Activated CD4-positive, alpha-beta T cell treated with anti-CD3 and anti-CD28 coated beads for 36 hours (primary cell): ENCODE results near the gene STK39. TPM values are rescaled to one million over a fixed set of nuclear protein-coding genes. Genes with fewer than 3 reads are reported as not detected.
"Not testable (repeated sequence)": the region's sequence is repeated elsewhere in the genome, so short reads cannot be mapped to it uniquely, and the experiment has no call there.

Experiments
- ATAC-seq: fragments of 200-7000 bp; cut with Tn5 transposase; one replicate; pipeline ENCODE4 v1.10.0; 2021; ENCODE audit warnings: mild to moderate bottlenecking, moderate library complexity
- CTCF ChIA-PET: fragments of 350-600 bp; sonication (Branson Sonifier 250); formaldehyde crosslinking; loops from one replicate; lab custom pipeline; 2021; ENCODE audit warnings: antibody characterized with exemption; lab: Charles Lee
- POLR2A ChIA-PET: fragments of 350-600 bp; sonication (Branson Sonifier 250); formaldehyde crosslinking; loops from one replicate; lab custom pipeline; 2021; ENCODE audit warnings: antibody characterized with exemption, inconsistent platforms; lab: Charles Lee
- DNase-seq: peaks from one replicate; pipeline ENCODE4 v3.0.0-alpha.2; 2020
- H3K27ac Mint-ChIP-seq: one replicate; pipeline ENCODE4 v1.8.0; 2021; ENCODE audit warnings: mixed read lengths
- H3K27me3 Mint-ChIP-seq: one replicate; pipeline ENCODE4 v1.8.0; 2021; ENCODE audit warnings: mixed read lengths
- H3K36me3 Mint-ChIP-seq: one replicate; pipeline ENCODE4 v1.8.0; 2021; ENCODE audit warnings: low read depth, mixed read lengths
- H3K4me1 Mint-ChIP-seq: one replicate; pipeline ENCODE4 v1.8.0; 2021; ENCODE audit warnings: mixed read lengths
- H3K4me3 Mint-ChIP-seq: one replicate; pipeline ENCODE4 v1.8.0; 2021; ENCODE audit warnings: mild to moderate bottlenecking, moderate library complexity, mixed read lengths
- H3K9me3 Mint-ChIP-seq: one replicate; pipeline ENCODE4 v1.8.0; 2021; ENCODE audit warnings: low read depth, mixed read lengths
- intact Hi-C, 2 experiments: fragments of 100-400 bp; cut with DNase I in 1 of 2; cut with micrococcal nuclease in 1 of 2; formaldehyde crosslinking; loops; one replicate each; pipeline versions ENCODE4 v1.14.2 to v1.15.1; 2022 to 2024; cut with DNase I, micrococcal nuclease
- total RNA-seq, 2 experiments: library from RNA; stranded (reverse); gene quantifications; one replicate each; pipeline ENCODE4 v1.2.3, GENCODE V29; 2021

STK39 gene
- total RNA-seq, 2 experiments from 2014 or later: 42.1 to 44.5 TPM

- Mint-ChIP-seq H3K4me3 (no peak overlapping the region), H3K27ac (no peak overlapping the region), H3K4me1 (peaks cover 10% of the 10 kb centered on the region), H3K9me3 (no peaks in the 10 kb centered on the region), H3K36me3 (peaks cover 45% of the 10 kb centered on the region), H3K27me3 (no peaks in the 10 kb centered on the region)
- no peak for ATAC-seq
- CTCF ChIA-PET: no interaction called here
- DNase-seq: no peak
- POLR2A ChIA-PET: no interaction called here
- intact Hi-C loops: no loop called here
These were observed 115.0 kb downstream of the STK39 start for GRCh38 chr2:168132389-168132788.

GRCh38 chr2:168130346-168130745 lies 117.0 kb downstream of the STK39 start:
- H3K36me3 Mint-ChIP-seq: peaks cover 45% of the 10 kb centered on the region
- intact Hi-C loops: no loop called here
- H3K4me1 Mint-ChIP-seq: no peaks in the 10 kb centered on the region
- no peaks in the 10 kb centered on the region for H3K27me3 Mint-ChIP-seq
- ChIA-PET CTCF (interaction anchor here (4.2 kb wide), 1 partner anchor 12 kb away, joined by 47 read pairs; no protein-coding TSS in a partner anchor), POLR2A (no interaction called here)
- no peak overlapping the region for H3K27ac Mint-ChIP-seq
- ATAC-seq (no peak), DNase-seq (no peak)
- no peak overlapping the region for H3K4me3 Mint-ChIP-seq
- H3K9me3 Mint-ChIP-seq: no peaks in the 10 kb centered on the region

GRCh38 chr2:168127371-168127770 lies 120.0 kb downstream of the STK39 start:
- H3K27ac Mint-ChIP-seq: no peak overlapping the region
- intact Hi-C loops: no loop called here
- H3K4me1 Mint-ChIP-seq: peaks cover 2% of the 10 kb centered on the region
- H3K36me3 Mint-ChIP-seq: peaks cover 41% of the 10 kb centered on the region
- POLR2A ChIA-PET: interaction anchor here (0.7 kb wide), 1 partner anchor 8 kb away, joined by 4 read pairs; no protein-coding TSS in a partner anchor
- CTCF ChIA-PET: interaction anchor here (0.7 to 4.2 kb wide), 2 partner anchors 9 to 238 kb away, joined by 3 to 47 read pairs; no protein-coding TSS in a partner anchor
- H3K27me3 Mint-ChIP-seq: no peaks in the 10 kb centered on the region
- ATAC-seq (no peak), DNase-seq (no peak)
- no peak overlapping the region for H3K4me3 Mint-ChIP-seq
- H3K9me3 Mint-ChIP-seq: no peaks in the 10 kb centered on the region

GRCh38 chr2:168122210-168122609 lies 125.2 kb downstream of the STK39 start:
- H3K27me3 Mint-ChIP-seq, intact Hi-C loops, H3K9me3 Mint-ChIP-seq, H3K4me3 Mint-ChIP-seq, POLR2A ChIA-PET, ATAC-seq, CTCF ChIA-PET, H3K27ac Mint-ChIP-seq, DNase-seq, H3K4me1 Mint-ChIP-seq: not testable (repeated sequence)
- peaks cover 20% of the 10 kb centered on the region for H3K36me3 Mint-ChIP-seq

- peaks cover 2% of the 10 kb centered on the region for H3K4me1 Mint-ChIP-seq
- H3K4me3 Mint-ChIP-seq: no peak overlapping the region
- intact Hi-C loops: no loop called here
- ChIA-PET POLR2A (no interaction called here), CTCF (interaction anchor here (0.6 to 5.9 kb wide), 6 partner anchors 8 to 303 kb away, joined by 3 to 54 read pairs (median 12); no protein-coding TSS in a partner anchor)
- DNase-seq (no peak), ATAC-seq (no peak)
- no peaks in the 10 kb centered on the region for H3K27me3 Mint-ChIP-seq
- H3K27ac Mint-ChIP-seq: no peak overlapping the region
- H3K9me3 Mint-ChIP-seq: no peaks in the 10 kb centered on the region
- peaks cover 15% of the 10 kb centered on the region for H3K36me3 Mint-ChIP-seq
These were observed 126.7 kb downstream of the STK39 start for GRCh38 chr2:168120730-168121129.

GRCh38 chr2:168120310-168120709 lies 127.1 kb downstream of the STK39 start:
- H3K4me1 Mint-ChIP-seq: peaks cover 2% of the 10 kb centered on the region

GRCh38 chr2:168119515-168120141 lies 127.8 kb downstream of the STK39 start:
- no peaks in the 10 kb centered on the region for H3K9me3 Mint-ChIP-seq

More at GRCh38 chr2:168120310-168120709, 127.1 kb downstream of the STK39 start:
- DNase-seq (no peak), ATAC-seq (no peak)
- H3K36me3 Mint-ChIP-seq: peaks cover 17% of the 10 kb centered on the region
- H3K9me3 Mint-ChIP-seq: no peaks in the 10 kb centered on the region
- no peaks in the 10 kb centered on the region for H3K27me3 Mint-ChIP-seq
- intact Hi-C loops: no loop called here
- POLR2A ChIA-PET: no interaction called here
- no peak overlapping the region for H3K4me3 Mint-ChIP-seq
- CTCF ChIA-PET: interaction anchor here (0.6 to 5.9 kb wide), 13 partner anchors 8 to 1581 kb away, joined by 3 to 54 read pairs (median 4); no protein-coding TSS in a partner anchor
- H3K27ac Mint-ChIP-seq: no peak overlapping the region

GRCh38 chr2:168118733-168119514 lies 128.5 kb downstream of the STK39 start:
- no peak for ATAC-seq
- H3K4me1 Mint-ChIP-seq: no peaks in the 10 kb centered on the region
- H3K9me3 Mint-ChIP-seq: no peaks in the 10 kb centered on the region
- H3K4me3 Mint-ChIP-seq: no peak overlapping the region
- no peak overlapping the region for H3K27ac Mint-ChIP-seq
- peaks cover 15% of the 10 kb centered on the region for H3K36me3 Mint-ChIP-seq
- ChIA-PET CTCF (interaction anchor here (0.7 to 5.9 kb wide), 41 partner anchors 10 to 1579 kb away, joined by 3 to 54 read pairs (median 4); no protein-coding TSS in a partner anchor), POLR2A (interaction anchor here (0.5 to 0.6 kb wide), 2 partner anchors 362 to 579 kb away, joined by 3 to 6 read pairs; no protein-coding TSS in a partner anchor)
- intact Hi-C loops: loop anchor here (2.0 to 10.0 kb wide), 6 partner anchors 152 to 1580 kb away; partner anchors contain the start of gene B3GALT1 (in 1 of the 2)
- H3K27me3 Mint-ChIP-seq: no peaks in the 10 kb centered on the region
- DNase-seq: no peak

More at GRCh38 chr2:168119515-168120141, 127.8 kb downstream of the STK39 start:
- Mint-ChIP-seq H3K4me1 (peaks cover under 1% of the 10 kb centered on the region), H3K36me3 (peaks cover 17% of the 10 kb centered on the region), H3K27ac (no peak overlapping the region), H3K4me3 (no peak overlapping the region), H3K27me3 (no peaks in the 10 kb centered on the region)
- DNase-seq: no peak
- ChIA-PET POLR2A (interaction anchor here (0.5 to 0.6 kb wide), 2 partner anchors 115 to 361 kb away, joined by 3 to 5 read pairs; no protein-coding TSS in a partner anchor), CTCF (interaction anchor here (0.6 to 5.9 kb wide), 37 partner anchors 9 to 1580 kb away, joined by 3 to 54 read pairs (median 4); no protein-coding TSS in a partner anchor)
- intact Hi-C loops: loop anchor here (2.0 to 10.0 kb wide), 6 partner anchors 152 to 1581 kb away; partner anchors contain the start of gene B3GALT1 (in 1 of the 2)
- peak; percentile 42 for ATAC-seq

- DNase-seq (no peak), ATAC-seq (no peak)
- no peaks in the 10 kb centered on the region for H3K4me1 Mint-ChIP-seq
- H3K36me3 Mint-ChIP-seq: peaks cover 9% of the 10 kb centered on the region
- no peak overlapping the region for H3K27ac Mint-ChIP-seq
- no peaks in the 10 kb centered on the region for H3K9me3 Mint-ChIP-seq
- H3K4me3 Mint-ChIP-seq: no peak overlapping the region
- intact Hi-C loops: loop anchor here (5.0 to 10.0 kb wide), 4 partner anchors 149 to 822 kb away; partner anchors contain the start of gene B3GALT1 (in 1 of the 2)
- CTCF ChIA-PET: interaction anchor here (1.0 to 5.9 kb wide), 4 partner anchors 8 to 39 kb away, joined by 3 to 54 read pairs (median 26); no protein-coding TSS in a partner anchor
- no peaks in the 10 kb centered on the region for H3K27me3 Mint-ChIP-seq
- POLR2A ChIA-PET: no interaction called here
These were observed 130.9 kb downstream of the STK39 start for GRCh38 chr2:168116448-168116847.

GRCh38 chr2:168114619-168115018 lies 132.8 kb downstream of the STK39 start:
- ATAC-seq (no peak), DNase-seq (no peak)
- ChIA-PET POLR2A (no interaction called here), CTCF (no interaction called here)
- H3K4me3 Mint-ChIP-seq: no peak overlapping the region
- H3K27me3 Mint-ChIP-seq: no peaks in the 10 kb centered on the region
- H3K36me3 Mint-ChIP-seq: peaks cover 12% of the 10 kb centered on the region
- intact Hi-C loops: loop anchor here (5.0 to 10.0 kb wide), 4 partner anchors 147 to 820 kb away; partner anchors contain the start of gene B3GALT1 (in 1 of the 2)
- no peak overlapping the region for H3K27ac Mint-ChIP-seq
- no peaks in the 10 kb centered on the region for H3K9me3 Mint-ChIP-seq
- no peaks in the 10 kb centered on the region for H3K4me1 Mint-ChIP-seq

GRCh38 chr2:168114040-168114439 lies 133.4 kb downstream of the STK39 start:
- ATAC-seq: no peak
- Mint-ChIP-seq H3K4me1 (no peaks in the 10 kb centered on the region), H3K4me3 (no peak overlapping the region), H3K27ac (no peak overlapping the region), H3K9me3 (no peaks in the 10 kb centered on the region), H3K27me3 (no peaks in the 10 kb centered on the region), H3K36me3 (peaks cover 12% of the 10 kb centered on the region)
- CTCF ChIA-PET: no interaction called here
- intact Hi-C loops: loop anchor here in 1 of 2 experiments (10.0 kb wide), 2 partner anchors 249 to 819 kb away; partner anchors contain the start of gene B3GALT1
- no peak for DNase-seq
- POLR2A ChIA-PET: no interaction called here
